K562 (cell line): ENCODE data around the gene ANKRD27. TPM values are rescaled to one million over a fixed set of nuclear protein-coding genes. Genes with fewer than 3 reads are reported as not detected.

Experiments
- CBX1 ChIP-seq: sonication (generic); IDR thresholded peaks from 2 replicates; pipeline ENCODE4 v1.6.1; 2016; ENCODE audit warnings: antibody characterized with exemption, low read depth, mild to moderate bottlenecking
- GATA2 ChIP-seq: sonication (generic); formaldehyde crosslinking; IDR thresholded peaks from 2 replicates; pipeline ENCODE4 v1.4.0; 2020; ENCODE audit warnings: mild to moderate bottlenecking, missing genetic modification reagents
- GMEB1 ChIP-seq: fragments of 250-450 bp; sonication (Bioruptor Pico); IDR thresholded peaks from 2 replicates; pipeline ENCODE4 v1.4.0; 2020; ENCODE audit warnings: mild to moderate bottlenecking
- NCOA1 ChIP-seq: fragments of 450-650 bp; IDR thresholded peaks from 2 replicates; pipeline ENCODE4 v1.6.1; 2016; ENCODE audit warnings: low read depth
- NR0B1 ChIP-seq: fragments of 450-650 bp; IDR thresholded peaks from one replicate; pipeline ENCODE4 v1.6.1; 2018; ENCODE audit warnings: mild to moderate bottlenecking, moderate library complexity; ENCODE audit not compliant: partially characterized antibody
- PTBP1 ChIP-seq: fragments of 200-400 bp; formaldehyde crosslinking; IDR thresholded peaks from 2 replicates; pipeline ENCODE4 v1.6.1; 2017; ENCODE audit warnings: low read depth, low read length
- RUNX1 ChIP-seq: sonication (generic); IDR thresholded peaks from 2 replicates; pipeline ENCODE4 v1.6.1; 2016; ENCODE audit warnings: antibody characterized with exemption, low read depth
- SIN3B ChIP-seq: fragments of 450-650 bp; IDR thresholded peaks from 2 replicates; pipeline ENCODE4 v1.6.1; 2017; ENCODE audit warnings: low read depth, mild to moderate bottlenecking, moderate library complexity
- SUPT5H ChIP-seq: fragments of 450-650 bp; IDR thresholded peaks from 2 replicates; pipeline ENCODE4 v1.6.1; 2016
- TRIM24 ChIP-seq, 2 experiments: fragments of 450-650 bp; IDR thresholded peaks; 2 replicates each; pipeline ENCODE4 v1.6.1; 2016
- ZBTB17 ChIP-seq: fragments of 450-650 bp; formaldehyde crosslinking; IDR thresholded peaks from 2 replicates; pipeline ENCODE4 v1.4.0; 2020; ENCODE audit warnings: mild to moderate bottlenecking
- ZBTB33 ChIP-seq: sonication (generic); formaldehyde crosslinking; IDR thresholded peaks from 2 replicates; pipeline ENCODE4 v1.8.1; 2023; ENCODE audit warnings: mild to moderate bottlenecking, missing genetic modification reagents
- ZNF124 ChIP-seq: sonication (generic); formaldehyde crosslinking; IDR thresholded peaks from 2 replicates; pipeline ENCODE4 v1.8.1; 2022; ENCODE audit warnings: missing genetic modification reagents
- ZNF175 ChIP-seq: fragments of 200-800 bp; sonication (Bioruptor generic); IDR thresholded peaks from 2 replicates; pipeline ENCODE4 v1.6.1; 2016; ENCODE audit warnings: low read depth, mild to moderate bottlenecking, missing genetic modification characterization, missing compliant biosample characterization
- ZNF407 ChIP-seq: fragments of 450-650 bp; IDR thresholded peaks from 2 replicates; pipeline ENCODE4 v1.6.1; 2016; ENCODE audit warnings: low read depth
- ZNF584 ChIP-seq: fragments of 200-800 bp; sonication (Bioruptor generic); IDR thresholded peaks from 2 replicates; pipeline ENCODE4 v1.6.1; 2016; ENCODE audit warnings: low read depth, mild to moderate bottlenecking, missing genetic modification characterization, missing compliant biosample characterization
- polyA plus RNA-seq, 8 experiments: library from polyadenylated mRNA; depleted of rRNA in 4 of 8; stranded (reverse) in 5 of 8; unstranded in 3 of 8; fragments of >200 nt; fragmentation: Nextera tagmentation in 2 of 8; fragmentation: Illumina TruSeq in 1 of 8; extraction: Ambion mirVana in 2 of 8; extraction: Trizol in 1 of 8; gene quantifications; 2 replicates each; pipeline versions ENCODE4 v1.2.1 to v1.2.3, GENCODE V29; 2011 to 2014; ENCODE audit warnings: inconsistent platforms in 1 of 8, missing spikeins in 1 of 8
- total RNA-seq, 7 experiments: library from RNA; depleted of rRNA in 6 of 7; stranded (reverse); fragments of >200 nt in 6 of 7; fragmentation: Illumina TruSeq in 2 of 7; extraction: Trizol in 2 of 7; gene quantifications; 2 replicates each; pipeline versions ENCODE4 v1.2.1 to v1.2.3, GENCODE V29; 2011 to 2021; ENCODE audit warnings: low replicate concordance in 1 of 7

The ANKRD27 gene
- total and polyA plus RNA-seq, 9 of the 15 experiments (the other 6 are each of a cell fraction or from before 2014, with no cell fraction given): 5.3 to 71.3 (median 54.2) TPM

- TF ChIP-seq CBX1 (no peak), ZNF124 (CRISPR knock-in tag) (no peak), ZBTB17 (CRISPR knock-in tag) (no peak), PTBP1 (no peak), ZNF175 (no peak), SUPT5H (peak; percentile 72; the same call in 1 of the 2 replicates), NR0B1 (no peak), TRIM24 (IDR thresholded peaks at IDR 0.05) (no peak), NCOA1 (no peak), ZNF584 (CRISPR knock-in tag) (no peak), GMEB1 (CRISPR knock-in tag) (no peak), GATA2 (no peak), RUNX1 (no peak), ZNF407 (no peak), SIN3B (no peak; the same call in 1 of the 2 replicates), ZBTB33 (CRISPR knock-in tag) (no peak)
These were observed at the start of gene ANKRD27 (continued) for GRCh38 chr19:32674931-32675719.
